Measurements from ENCODE around the gene LRCH3.

DNA sequence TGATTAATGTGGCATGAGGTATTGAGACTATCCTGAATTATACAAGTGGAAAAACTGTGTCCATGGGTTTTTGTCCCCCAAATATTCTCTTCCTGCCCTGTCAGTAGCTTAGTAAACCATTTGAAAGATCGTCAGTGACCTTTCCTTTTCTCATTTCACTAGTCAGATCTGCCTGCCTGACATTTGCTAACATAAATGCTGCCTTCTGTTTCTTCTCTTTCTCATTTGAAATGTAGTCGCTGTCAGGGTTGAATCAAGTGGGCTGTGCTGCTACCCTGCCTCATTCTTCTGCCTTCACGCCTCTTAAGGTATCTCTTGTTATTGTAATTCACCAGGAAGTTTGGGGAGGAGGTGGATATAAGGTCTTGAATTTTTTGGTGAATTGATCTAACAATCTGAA, 67.5 kb downstream of the LRCH3 start:
- TF ChIP-seq CTCF (IDR thresholded peaks at IDR 0.05) (no peak), REST (IDR thresholded peaks at IDR 0.05; ENCODE audit: insufficient read depth in 1 of 2, low read depth in 2 of 2, low read length in 1 of 2) (no peak), POLR2AphosphoS5 (IDR thresholded peaks at IDR 0.05; ENCODE audit: low read depth, low read length) (no peak)
